Activated CD4-positive, alpha-beta T cell treated with anti-CD3 and anti-CD28 coated beads, Interleukin-2, Interleukin-4, amounts not matched to agents 100 ng/mL and 50 ng/mL, durations not matched to agents 16 hours and 8 hours (primary cell): ENCODE measurements around the gene ZNF770.

Experiments used
- DNase-seq: peaks from one replicate; pipeline ENCODE4 v3.0.0-alpha.2; 2020; ENCODE audit warnings: low spot score

Gene ZNF770, protein sequence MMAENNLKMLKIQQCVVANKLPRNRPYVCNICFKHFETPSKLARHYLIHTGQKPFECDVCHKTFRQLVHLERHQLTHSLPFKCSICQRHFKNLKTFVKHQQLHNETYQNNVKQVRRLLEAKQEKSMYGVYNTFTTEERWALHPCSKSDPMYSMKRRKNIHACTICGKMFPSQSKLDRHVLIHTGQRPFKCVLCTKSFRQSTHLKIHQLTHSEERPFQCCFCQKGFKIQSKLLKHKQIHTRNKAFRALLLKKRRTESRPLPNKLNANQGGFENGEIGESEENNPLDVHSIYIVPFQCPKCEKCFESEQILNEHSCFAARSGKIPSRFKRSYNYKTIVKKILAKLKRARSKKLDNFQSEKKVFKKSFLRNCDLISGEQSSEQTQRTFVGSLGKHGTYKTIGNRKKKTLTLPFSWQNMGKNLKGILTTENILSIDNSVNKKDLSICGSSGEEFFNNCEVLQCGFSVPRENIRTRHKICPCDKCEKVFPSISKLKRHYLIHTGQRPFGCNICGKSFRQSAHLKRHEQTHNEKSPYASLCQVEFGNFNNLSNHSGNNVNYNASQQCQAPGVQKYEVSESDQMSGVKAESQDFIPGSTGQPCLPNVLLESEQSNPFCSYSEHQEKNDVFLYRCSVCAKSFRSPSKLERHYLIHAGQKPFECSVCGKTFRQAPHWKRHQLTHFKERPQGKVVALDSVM

DNA sequence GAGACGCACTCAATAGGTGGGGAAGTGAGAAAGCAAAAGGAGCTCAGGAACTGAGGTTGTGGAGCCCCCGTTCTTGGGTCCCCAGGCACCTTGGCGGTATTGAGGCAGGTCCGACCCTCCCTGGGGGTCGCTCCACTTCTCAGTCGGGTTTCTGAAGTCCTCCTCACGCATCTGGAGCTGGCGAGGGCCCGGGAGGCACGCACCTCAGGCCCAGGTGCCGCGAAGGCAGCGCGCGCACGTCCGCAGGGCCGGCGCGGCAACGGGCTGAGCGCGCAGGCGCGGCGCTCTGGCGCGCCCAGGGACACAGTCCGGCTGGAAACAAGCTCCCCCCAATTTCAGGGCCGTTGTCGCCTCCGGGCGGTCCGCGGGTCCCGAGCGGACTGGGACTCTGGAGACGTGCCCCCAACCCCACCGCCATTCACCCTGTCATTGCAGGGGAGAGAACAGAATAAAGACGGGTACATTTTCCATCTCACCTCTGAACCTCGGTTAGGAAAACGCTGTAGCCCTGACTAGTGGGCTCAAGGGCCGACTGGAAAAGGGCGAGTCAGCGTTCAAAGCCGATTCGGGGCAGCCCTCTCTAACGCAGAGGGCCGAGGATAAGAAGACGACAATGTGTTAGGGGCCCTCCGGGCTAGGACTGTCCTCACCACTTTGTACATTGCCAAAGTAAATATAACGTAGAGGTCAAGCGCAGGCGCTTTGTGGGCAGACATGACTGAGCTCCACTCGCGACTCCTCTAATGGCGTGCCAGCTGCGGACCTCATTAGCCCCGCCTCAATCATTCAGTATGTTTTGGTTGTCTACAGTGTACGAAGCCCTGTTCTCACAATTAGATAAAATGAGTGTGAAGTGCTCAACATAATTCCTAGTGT, at the start of gene ZNF770:
ZNF770 (minus strand) TSS at position 261 of the 876 bp plus-strand sequence. CDS start 4,853 bp downstream, outside the sequence.
- DNase-seq = peak; percentile 82

DNA sequence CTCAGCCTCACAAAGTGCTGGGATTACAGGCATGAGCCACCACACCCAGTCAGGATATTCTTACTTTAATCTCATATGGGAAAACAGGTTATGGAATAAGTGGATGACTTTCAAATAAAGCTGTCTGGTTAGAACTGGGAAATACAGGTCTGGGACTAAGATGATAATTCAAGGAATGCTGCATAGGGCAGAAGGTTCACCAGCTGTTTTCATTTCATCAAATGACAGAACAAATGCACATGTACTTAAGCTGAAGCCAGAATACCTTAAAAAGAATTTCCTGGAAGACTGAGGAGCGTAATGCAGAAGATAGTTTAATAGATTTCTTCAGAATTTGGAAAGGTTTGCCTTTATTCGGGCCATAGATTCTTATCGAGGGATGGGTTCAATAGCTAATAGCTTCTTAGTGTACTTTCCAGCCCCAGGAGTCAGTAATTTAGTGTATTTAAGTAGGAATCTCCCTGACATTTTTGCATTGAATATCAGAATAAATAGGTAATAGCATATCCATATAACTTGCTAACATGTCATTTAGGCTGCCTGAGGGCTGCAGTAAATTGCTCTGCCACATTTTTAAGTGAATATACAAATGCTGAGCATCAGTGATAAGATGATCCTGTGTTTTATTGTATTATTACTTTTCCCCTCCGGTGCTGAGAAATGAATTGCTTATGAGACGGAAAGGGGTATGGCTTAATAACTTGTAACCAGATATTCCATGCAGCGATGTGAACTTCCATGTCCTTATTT, 40.3 kb upstream of the ZNF770 start:
- DNase-seq = no peak

DNA sequence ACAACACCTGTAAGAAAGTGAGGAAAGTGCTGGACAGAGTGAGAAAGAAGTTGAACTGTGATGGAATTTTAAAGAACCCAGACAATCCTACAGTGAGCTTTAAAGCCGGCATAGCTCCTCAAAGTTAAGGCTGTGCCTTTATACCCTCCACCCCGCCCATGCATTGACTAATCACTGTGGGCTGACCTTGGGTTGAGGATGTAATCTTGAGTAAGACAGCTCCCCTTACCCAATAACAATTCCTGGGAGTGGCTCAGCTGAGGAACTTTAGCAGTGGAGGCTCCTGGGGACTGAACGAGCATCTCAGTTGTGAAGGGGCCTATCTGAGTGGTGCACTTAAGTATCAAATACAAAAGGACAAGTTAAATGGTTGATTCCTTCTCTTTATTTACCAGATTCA, 35.7 kb upstream of the ZNF770 start:
- no peak for DNase-seq

DNA sequence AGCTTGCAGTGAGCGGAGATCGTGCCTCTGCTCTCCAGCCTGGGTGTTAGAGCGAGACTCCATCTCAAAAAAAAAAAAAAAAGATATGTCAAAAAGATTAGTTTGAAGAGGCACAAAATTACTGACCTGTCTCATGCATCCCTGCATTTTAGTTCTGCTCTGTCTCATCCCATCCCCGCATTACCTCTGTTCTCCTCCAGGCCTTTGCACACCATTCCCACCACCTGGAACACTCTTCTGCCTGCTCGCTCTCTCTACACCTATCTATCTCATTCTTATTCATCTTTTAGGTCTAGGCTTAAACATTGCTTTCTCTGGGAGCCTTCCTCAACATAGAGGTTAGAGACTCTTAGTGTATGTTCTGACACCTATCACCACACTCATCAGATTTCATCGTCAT, 32.9 kb upstream of the ZNF770 start:
- no peak for DNase-seq

DNA sequence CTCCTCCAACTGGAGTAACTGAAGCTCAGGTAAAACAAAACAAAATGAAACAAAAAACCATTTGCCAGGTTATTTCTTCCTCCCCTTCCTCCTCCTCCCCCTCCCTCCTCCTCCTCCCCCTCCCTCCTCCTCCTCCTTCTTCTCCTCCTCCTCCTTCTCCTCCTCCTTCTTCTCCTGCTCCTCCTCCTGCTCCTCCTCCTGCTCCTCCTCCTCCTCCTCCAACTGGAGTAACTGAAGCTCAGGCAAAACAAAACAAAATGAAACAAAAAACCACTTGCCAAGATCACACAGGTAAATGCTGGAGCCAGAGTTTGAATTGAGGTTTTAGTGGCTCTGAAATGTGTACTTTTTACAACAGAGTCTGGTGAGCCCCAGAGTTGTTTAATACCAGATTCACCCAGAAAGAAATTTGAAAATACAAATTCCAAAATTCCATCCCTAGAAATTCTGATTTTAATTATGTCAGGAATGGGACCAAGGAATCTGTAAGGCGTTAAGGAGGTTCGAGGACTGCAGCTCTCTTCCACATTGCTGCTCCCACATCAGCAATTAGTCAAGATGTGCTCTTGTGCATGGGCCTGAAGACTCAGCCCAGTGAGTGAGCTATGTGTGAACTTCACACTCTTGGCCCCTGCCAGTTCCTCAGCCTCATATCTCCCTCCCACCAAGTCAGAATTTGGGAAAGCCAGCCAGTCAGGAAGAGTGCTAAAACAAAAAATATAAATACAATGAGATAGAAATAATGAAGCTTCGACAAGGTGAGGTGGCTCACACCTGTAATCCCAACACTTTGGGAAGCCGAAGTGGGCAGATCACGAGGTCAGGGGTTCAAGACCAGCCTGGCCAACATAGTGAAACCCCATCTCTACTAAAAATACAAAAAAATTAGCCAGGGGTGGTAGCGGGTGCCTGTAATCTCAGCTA, 31.6 kb upstream of the ZNF770 start:
- DNase-seq = no peak

DNA sequence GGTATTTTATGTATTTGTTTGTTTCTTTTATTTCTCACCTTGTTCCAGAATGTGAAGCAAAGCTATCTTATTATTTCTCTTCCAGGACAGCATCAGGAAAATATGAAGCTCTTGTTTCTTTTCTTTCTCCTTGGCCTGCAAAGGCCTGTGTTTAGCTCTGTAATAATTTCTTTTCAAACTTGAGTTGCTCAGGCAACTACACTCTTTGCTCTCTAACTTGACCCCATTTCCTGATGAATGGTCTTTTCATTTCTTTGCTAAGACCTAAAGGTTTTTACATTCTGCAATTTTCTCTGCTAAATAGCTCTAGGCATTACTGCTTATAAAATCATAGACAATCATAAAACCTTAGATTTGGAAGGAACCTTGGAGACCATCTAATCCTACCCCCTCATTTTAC, 26.2 kb upstream of the ZNF770 start:
- no peak for DNase-seq

DNA sequence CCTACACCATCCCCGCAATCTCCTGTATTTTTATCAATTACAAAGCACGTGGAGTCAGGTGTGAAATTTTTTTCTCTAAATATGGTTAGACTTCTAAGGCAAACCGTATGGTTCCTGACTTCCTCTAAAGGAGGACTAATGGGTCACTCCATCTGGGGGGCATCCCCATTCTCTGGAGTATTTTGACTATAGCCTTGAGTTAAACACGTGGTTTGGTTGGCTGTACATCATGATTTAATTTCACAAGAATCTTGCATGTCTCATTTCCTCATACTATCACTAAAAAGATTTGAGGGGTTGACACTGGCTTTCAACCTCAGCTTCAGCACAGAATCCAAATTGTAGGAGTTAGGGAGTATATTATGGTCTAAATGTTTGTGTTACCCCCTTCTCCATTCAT, 25.3 kb upstream of the ZNF770 start:
- no peak for DNase-seq

DNA sequence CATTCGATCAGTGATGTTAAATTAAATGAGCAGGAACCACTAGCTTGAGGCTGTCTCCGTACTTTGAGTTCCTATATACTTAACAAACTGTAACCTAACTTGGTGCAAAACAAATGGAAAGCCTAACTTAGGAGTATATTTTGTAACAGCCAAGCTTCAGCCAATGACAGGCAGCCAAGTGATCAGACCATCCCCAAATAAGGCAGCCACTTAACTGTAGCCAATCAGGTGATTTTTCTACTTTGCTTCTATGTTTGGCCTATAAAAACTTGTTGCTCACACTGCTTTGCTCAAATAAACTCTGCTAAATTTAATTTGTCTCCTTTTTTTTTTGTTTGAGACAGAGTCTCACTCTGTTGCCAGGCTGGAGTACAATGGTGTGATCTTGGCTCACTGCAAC, 19.3 kb upstream of the ZNF770 start:
- DNase-seq = no peak

DNA sequence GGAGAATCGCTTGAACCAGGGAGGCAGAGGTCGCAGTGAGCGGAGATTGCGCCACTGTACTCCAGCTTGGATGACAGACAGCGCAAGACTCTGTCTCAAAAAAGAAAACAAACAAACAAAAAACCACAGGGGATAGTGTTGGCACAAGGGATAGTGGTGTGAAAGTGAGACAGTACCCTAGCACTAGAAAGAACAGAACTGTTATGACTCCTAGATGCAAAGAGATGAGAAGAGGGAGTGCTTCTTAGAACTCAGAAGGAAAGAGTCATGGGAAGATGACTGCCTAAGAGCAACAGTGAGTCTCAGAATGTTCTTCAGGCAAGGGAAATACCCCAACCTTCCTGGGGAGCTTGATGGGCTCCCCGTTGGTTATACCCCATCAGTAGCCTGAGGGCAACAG, 17.8 kb upstream of the ZNF770 start:
- DNase-seq = no peak

DNA sequence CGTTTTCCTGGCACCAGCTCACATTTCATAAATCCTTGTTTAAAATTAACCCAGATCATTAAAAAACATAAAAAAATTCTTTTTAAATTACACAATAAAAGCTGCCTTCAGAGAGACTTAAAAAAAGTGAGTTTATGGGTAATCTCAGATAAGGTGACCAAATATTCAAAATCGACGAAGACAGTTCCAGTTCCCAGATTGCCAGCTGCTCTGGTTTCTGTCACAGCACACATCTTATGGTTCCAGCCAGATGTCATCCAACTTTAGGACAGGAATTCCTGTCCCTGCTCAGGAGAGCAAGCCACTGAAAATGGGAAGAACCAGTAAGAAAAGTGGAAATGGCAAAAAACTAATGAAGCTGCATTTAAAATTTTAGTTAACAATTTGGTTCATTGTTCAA, 15.8 kb upstream of the ZNF770 start:
- no peak for DNase-seq

DNA sequence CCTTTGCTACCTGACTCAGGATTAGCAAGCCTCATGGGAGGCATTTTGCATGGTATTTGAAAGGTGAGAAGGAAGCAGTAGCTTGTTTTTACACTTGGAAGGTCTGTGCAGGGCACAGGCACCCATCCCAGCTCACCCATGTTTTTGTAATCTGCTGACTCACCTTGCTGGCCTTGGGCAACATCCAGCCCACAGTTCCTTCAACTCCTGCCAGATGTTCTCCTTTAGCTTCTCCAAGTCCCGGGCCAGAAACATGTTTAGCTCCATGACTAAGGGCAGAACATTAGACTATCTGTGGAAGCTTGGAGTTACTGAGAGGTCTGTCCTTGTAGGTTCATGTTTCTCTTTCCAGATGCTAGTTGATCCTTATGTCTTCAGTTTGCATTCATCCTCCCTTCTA, 12.4 kb upstream of the ZNF770 start:
- no peak for DNase-seq

DNA sequence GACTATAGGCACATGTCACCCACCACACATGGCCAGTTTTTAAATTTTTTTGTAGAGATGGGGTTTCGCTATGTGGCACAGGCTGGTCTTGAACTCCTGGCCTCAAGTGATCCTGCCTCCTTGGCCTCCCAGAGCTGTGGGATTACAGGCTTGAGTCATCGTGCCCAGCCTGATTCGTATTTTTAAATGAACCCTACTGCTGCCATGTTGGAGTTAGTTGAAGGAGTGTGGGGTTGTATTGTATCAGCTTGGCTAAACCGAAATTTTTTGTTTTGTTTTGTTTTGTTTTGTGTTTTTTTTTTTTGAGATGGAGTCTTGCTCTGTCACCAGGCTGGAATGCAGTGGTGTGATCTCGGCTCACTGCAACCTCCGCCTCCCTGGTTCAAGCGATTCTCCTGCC, 11.8 kb upstream of the ZNF770 start:
- DNase-seq = no peak

DNA sequence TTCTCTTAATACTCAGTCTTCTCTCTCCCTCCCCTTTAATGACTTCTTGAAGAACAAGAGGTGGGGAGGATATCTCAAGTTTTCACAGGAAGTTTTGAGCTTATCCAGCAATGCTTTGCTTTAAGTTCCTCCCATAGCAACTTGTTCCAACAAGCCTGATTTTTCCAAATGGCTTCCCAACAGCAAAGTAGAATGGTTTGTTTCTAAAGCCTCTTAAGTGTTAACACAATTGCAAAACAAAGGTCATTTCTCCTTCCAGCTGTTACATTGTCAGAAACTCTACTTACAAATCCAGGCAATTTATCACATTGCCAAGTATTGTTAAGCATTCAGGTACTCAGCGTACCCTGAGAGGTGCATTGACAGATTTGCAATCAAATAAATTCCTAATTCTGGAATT, 6.8 kb upstream of the ZNF770 start:
- no peak for DNase-seq

DNA sequence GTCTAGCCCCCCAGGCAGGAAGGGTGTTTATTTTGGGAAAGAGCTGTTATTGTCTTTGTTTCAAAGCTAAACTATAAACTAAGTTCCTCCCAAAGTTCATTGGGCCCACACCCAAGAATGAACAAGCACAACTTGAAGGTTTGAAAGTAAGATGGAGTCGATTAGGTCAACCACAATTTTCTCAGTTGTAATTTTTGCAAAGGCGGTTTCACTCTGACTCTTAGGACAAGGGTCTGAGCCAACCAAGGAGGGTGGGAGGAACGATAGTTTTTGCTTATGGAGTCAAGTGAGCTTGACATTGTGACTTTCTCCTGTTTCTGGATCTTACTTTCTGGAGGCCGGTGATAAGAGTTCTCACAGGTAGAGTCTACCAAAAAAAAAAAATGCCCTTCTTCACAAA, 5.8 kb upstream of the ZNF770 start:
- peak; percentile 92 for DNase-seq

DNA sequence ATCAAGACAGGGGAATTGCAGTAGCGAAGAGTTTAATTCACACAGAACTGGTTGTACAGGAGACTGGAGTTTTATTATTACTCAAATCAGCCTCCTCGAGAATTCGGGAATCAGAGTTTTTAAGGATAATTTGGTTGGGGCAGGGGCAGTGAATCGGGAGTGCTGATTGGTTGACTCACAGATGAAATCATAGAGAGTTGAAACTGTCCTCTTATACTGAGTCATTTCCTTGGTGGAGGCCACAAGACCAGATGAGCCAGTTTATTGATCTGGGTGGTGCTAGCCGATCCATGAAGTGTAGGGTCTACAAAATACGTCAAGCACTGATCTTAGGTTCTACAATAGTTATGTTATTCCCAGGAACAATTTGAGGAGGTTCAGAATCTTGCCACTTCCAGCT, 5.3 kb upstream of the ZNF770 start:
- DNase-seq = peak; percentile 63

DNA sequence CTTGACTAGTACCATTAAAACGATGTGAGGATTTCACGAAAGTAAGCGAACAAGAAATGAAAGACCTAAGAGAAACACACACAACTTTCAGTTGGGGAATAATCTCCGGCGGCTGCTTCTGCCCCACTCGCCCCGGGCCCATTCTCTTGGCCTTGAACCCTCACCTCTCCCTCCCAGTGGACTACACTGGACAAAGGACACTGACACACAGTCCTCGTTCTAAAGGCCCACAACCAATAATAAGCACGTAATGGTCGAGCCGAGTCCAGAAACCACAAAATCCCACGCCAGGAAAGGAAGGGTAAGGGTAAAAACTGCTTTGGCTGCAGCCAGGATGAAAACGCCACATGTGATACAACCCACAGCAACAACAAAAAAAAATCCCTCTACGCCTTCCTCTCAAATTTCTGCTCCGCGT, 469 bp downstream of the ZNF770 start:
- DNase-seq = no peak

DNA sequence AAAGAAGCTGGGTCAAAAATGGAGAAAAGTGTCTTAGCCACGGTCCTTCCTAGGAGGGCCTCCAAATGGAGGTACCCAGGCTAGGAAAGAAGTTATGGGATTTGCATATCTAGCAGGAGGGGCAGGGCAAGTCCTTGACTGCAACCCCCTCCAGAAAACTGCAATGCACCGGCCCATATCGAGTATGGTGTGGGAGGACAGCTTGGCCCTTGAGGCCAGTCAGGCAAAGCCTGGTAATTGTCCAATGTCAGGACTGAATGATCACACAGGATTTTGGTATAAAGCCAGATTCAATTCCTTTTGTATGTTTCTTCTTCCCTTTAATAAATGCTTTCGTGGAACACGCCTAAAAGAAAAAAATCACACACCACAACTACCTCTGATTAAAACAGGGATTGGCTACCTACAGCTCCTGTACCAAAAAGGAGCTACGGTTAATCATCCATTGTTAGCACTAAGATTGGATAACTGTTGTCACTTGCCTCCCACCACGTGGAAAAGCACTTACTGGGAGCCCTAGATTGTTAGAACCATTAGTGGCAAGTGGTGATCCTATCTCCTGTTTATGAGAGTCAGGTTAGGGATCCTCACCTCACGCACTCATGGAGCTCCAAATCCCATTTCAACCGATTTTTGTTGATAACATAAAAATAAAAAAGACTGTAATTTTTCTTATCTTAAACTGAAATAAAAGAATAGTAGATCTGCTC, 1.2 kb downstream of the ZNF770 start:
- DNase-seq = no peak

DNA sequence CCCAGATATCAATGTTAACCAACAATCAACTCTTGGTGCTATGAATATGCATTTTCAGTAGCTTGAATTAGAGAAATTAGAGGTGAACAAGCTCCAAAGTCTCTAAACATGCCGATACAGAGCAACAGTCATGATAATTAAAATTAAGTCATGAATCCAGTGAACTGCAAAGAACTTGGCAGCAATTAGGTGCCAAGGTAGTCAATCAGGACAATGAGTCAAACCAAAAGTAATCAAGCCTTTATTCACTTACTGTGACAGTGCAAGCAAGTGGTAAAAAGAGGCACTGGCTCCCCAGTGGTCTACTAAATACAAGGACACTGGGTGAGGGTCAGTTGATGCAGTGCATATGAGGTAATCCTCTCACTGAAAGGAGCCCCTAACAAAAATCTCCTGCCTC, 1.8 kb downstream of the ZNF770 start:
- peak; percentile 28 for DNase-seq

DNA sequence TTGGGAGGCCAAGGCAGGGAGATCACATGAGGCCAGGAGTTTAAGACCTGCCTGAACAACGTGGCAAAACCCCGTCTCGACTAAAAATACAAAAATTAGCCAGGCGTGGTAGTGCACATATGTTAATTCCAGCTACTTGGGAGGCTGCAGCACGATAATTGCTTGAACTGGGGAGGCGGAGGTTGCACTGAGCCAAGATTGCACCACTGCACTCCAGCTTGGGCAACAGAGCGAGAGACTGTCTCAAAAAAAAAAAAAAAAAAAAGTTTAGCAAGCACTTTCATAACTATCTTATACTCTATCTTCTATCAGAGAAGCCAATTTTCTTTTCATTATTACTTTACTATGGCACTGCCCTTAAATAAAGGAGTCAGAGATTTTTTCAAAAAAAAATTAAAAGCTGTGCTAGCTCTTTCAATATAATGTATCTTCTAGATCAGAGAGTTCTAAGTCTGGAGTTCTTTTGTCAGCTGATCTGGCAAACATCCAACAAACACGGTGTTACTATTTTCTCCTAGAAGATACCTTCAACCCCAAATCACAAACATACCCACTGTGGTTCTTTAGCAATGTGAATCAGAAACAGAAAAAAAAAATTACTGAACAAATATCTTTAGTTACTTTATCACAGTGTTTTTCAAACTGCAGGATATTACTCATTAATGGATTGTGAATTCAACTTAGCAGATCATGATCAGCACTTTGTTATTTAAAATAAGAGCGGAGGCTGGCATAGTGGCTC, 3.0 kb downstream of the ZNF770 start:
- DNase-seq = peak; percentile 17
